SK-N-SH treated with all-trans-retinoic acid at 6 μM for 48 hours (cell line): ENCODE measurements around the gene SLC50A1.

Experiments used
- ATAC-seq: fragments of 200-7000 bp; cut with Tn5 transposase; 3 replicates; pipeline ENCODE4 v1.9.1; 2020; ENCODE audit warnings: mild to moderate bottlenecking, moderate library complexity
- ARNTL ChIP-seq: fragments of 450-650 bp; formaldehyde crosslinking; IDR thresholded peaks from 2 replicates; pipeline ENCODE4 v1.5.0; 2020; ENCODE audit warnings: low read depth, mild to moderate bottlenecking, moderate library complexity, borderline replicate concordance
- BACH2 ChIP-seq: fragments of 250-450 bp; sonication (Bioruptor Pico); IDR thresholded peaks from 2 replicates; pipeline ENCODE4 v1.9.0; 2021; ENCODE audit warnings: mild to moderate bottlenecking, borderline replicate concordance
- CREB5 ChIP-seq: fragments of 250-450 bp; sonication (Bioruptor Pico); IDR thresholded peaks from 2 replicates; pipeline ENCODE4 v1.5.1; 2020; ENCODE audit warnings: low read depth, mild to moderate bottlenecking, moderate library complexity
- CSDC2 ChIP-seq: fragments of 250-450 bp; sonication (Bioruptor Pico); IDR thresholded peaks from 2 replicates; pipeline ENCODE4 v1.5.0; 2020; ENCODE audit warnings: mild to moderate bottlenecking, moderate library complexity
- ESRRG ChIP-seq: fragments of 250-450 bp; sonication (Bioruptor Pico); IDR thresholded peaks from 2 replicates; pipeline ENCODE4 v1.6.1; 2021; ENCODE audit warnings: mild to moderate bottlenecking
- ISL1 ChIP-seq: fragments of 250-450 bp; sonication (Bioruptor Pico); IDR thresholded peaks from 2 replicates; pipeline ENCODE4 v2.1.2; 2022; ENCODE audit warnings: mild to moderate bottlenecking, moderate library complexity
- OSR1 ChIP-seq: fragments of 250-450 bp; sonication (Bioruptor Pico); IDR thresholded peaks from 2 replicates; pipeline ENCODE4 v1.8.0; 2022; ENCODE audit warnings: moderate library complexity, mild to moderate bottlenecking, inconsistent platforms
- PATZ1 ChIP-seq: fragments of 250-450 bp; sonication (Bioruptor Pico); IDR thresholded peaks from 2 replicates; pipeline ENCODE4 v1.8.0; 2020; ENCODE audit warnings: mild to moderate bottlenecking, moderate library complexity, borderline replicate concordance
- PPARA ChIP-seq: fragments of 250-450 bp; sonication (Bioruptor Pico); IDR thresholded peaks from 2 replicates; pipeline ENCODE4 v1.5.0; 2020; ENCODE audit warnings: mild to moderate bottlenecking, borderline replicate concordance
- RARB ChIP-seq: fragments of 250-450 bp; sonication (Bioruptor Pico); IDR thresholded peaks from 2 replicates; pipeline ENCODE4 v1.8.0; 2021; ENCODE audit warnings: mild to moderate bottlenecking, moderate library complexity
- SNAI2 ChIP-seq: fragments of 250-450 bp; sonication (Bioruptor Pico); IDR thresholded peaks from 2 replicates; pipeline ENCODE4 v1.5.0; 2020; ENCODE audit warnings: mild to moderate bottlenecking, moderate library complexity
- TCF4 ChIP-seq: fragments of 250-450 bp; sonication (Bioruptor Pico); IDR thresholded peaks from 2 replicates; pipeline ENCODE4 v1.8.0; 2021; ENCODE audit warnings: mild to moderate bottlenecking, moderate library complexity, borderline replicate concordance
- TOX ChIP-seq: fragments of 250-450 bp; sonication (Bioruptor Pico); IDR thresholded peaks from 2 replicates; pipeline ENCODE4 v1.8.0; 2021; ENCODE audit warnings: mild to moderate bottlenecking, moderate library complexity, borderline replicate concordance
- TSHZ2 ChIP-seq: fragments of 250-450 bp; sonication (Bioruptor Pico); IDR thresholded peaks from 2 replicates; pipeline ENCODE4 v1.5.0; 2020; ENCODE audit warnings: mild to moderate bottlenecking, moderate library complexity
- ZC3H10 ChIP-seq: fragments of 250-450 bp; sonication (Bioruptor Pico); IDR thresholded peaks from 2 replicates; pipeline ENCODE4 v1.5.1; 2021; ENCODE audit warnings: mild to moderate bottlenecking, moderate library complexity
- ZFP3 ChIP-seq: fragments of 250-450 bp; sonication (Bioruptor Pico); IDR thresholded peaks from 2 replicates; pipeline ENCODE4 v1.5.0; 2020; ENCODE audit warnings: mild to moderate bottlenecking, moderate library complexity
- ZFP30 ChIP-seq: fragments of 450-650 bp; formaldehyde crosslinking; IDR thresholded peaks from 2 replicates; pipeline ENCODE4 v1.5.0; 2022; ENCODE audit warnings: mild to moderate bottlenecking, moderate library complexity
- ZNF565 ChIP-seq: fragments of 450-650 bp; formaldehyde crosslinking; conservative IDR thresholded peaks from 2 replicates; pipeline ENCODE4 v1.5.0; 2020; ENCODE audit warnings: low read depth, mild to moderate bottlenecking, moderate library complexity
- ZNF8 ChIP-seq: fragments of 450-650 bp; formaldehyde crosslinking; IDR thresholded peaks from 2 replicates; pipeline ENCODE4 v1.5.0; 2020; ENCODE audit warnings: mild to moderate bottlenecking, moderate library complexity
- TF ChIP-seq, protein P1 (sequence below): fragments of 250-450 bp; sonication (Bioruptor Pico); IDR thresholded peaks from 2 replicates; pipeline ENCODE4 v1.5.1; 2021; ENCODE audit warnings: mild to moderate bottlenecking, moderate library complexity
- TF ChIP-seq, protein P2 (sequence below): fragments of 250-450 bp; sonication (Bioruptor Pico); IDR thresholded peaks from 2 replicates; pipeline ENCODE4 v1.8.0; 2021; ENCODE audit warnings: low read depth, mild to moderate bottlenecking, moderate library complexity, borderline replicate concordance

Gene SLC50A1

DNA sequence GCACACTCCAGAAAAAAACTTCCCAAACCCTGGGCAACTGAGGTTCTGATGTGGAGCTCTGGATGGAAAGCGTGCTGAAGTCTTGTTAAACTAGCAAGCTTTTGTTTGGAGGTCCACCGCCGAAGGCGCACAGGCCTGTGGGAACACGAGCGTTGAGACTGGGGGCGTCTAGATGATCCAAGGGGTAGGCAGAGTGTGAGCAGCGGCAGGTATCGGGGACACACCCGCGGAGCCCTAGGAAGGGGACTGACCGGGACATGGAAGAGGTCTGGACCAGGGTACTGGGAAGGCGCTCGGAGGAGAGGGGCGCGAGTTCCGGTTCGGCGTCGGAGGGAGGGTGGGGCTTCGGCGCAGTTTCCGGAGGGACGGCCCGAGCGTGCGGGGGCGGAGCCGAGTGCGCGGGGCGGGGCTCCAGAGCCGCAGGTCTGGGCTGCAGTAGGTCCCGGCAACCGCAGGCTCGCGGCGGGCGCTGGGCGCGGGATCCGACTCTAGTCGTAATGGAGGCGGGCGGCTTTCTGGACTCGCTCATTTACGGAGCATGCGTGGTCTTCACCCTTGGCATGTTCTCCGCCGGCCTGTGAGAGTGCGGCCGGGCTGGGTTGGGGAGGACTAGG is at the start of gene SLC50A1:
TSS of gene SLC50A1 (plus strand) at position 438 of the 614 bp plus-strand sequence. CDS start at position 498, 60 bp downstream.
- TF ChIP-seq PATZ1 (CRISPR knock-in tag): no peak
- TF ChIP-seq TOX (CRISPR knock-in tag): 0 out of 2 replicates have a peak, but pooled peaks have one; percentile 5
- TF ChIP-seq ZC3H10: 0 out of 2 replicates have a peak, but pooled peaks have one; percentile 20
- ATAC-seq: peak; percentile 89

- peak; percentile 46 for ATAC-seq
- TF ChIP-seq ZNF565 (no peak), ISL1 (CRISPR knock-in tag) (no peak), ZFP3 (no peak), TCF4 (CRISPR knock-in tag) (no peak), TOX (CRISPR knock-in tag) (no peak), PATZ1 (CRISPR knock-in tag) (no peak), CSDC2 (CRISPR knock-in tag) (no peak), PPARA (CRISPR knock-in tag) (no peak), ESRRG (CRISPR knock-in tag) (no peak), ZC3H10 (no peak), BACH2 (no peak), SNAI2 (CRISPR knock-in tag) (no peak), ZNF8 (CRISPR knock-in tag) (no peak), RARB (CRISPR knock-in tag) (no peak), ZFP30 (no peak)
- TF ChIP-seq, protein P1, sequence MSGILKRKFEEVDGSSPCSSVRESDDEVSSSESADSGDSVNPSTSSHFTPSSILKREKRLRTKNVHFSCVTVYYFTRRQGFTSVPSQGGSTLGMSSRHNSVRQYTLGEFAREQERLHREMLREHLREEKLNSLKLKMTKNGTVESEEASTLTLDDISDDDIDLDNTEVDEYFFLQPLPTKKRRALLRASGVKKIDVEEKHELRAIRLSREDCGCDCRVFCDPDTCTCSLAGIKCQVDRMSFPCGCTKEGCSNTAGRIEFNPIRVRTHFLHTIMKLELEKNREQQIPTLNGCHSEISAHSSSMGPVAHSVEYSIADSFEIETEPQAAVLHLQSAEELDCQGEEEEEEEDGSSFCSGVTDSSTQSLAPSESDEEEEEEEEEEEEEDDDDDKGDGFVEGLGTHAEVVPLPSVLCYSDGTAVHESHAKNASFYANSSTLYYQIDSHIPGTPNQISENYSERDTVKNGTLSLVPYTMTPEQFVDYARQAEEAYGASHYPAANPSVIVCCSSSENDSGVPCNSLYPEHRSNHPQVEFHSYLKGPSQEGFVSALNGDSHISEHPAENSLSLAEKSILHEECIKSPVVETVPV (CRISPR knock-in tag): no peak
Observed at GRCh38 chr1:155086128-155086741, 49.4 kb upstream of the SLC50A1 start.

- no peak for TF ChIP-seq TSHZ2 (CRISPR knock-in tag)
- no peak for TF ChIP-seq PPARA (CRISPR knock-in tag)
- no peak for TF ChIP-seq CREB5 (CRISPR knock-in tag)
- TF ChIP-seq, protein P2, sequence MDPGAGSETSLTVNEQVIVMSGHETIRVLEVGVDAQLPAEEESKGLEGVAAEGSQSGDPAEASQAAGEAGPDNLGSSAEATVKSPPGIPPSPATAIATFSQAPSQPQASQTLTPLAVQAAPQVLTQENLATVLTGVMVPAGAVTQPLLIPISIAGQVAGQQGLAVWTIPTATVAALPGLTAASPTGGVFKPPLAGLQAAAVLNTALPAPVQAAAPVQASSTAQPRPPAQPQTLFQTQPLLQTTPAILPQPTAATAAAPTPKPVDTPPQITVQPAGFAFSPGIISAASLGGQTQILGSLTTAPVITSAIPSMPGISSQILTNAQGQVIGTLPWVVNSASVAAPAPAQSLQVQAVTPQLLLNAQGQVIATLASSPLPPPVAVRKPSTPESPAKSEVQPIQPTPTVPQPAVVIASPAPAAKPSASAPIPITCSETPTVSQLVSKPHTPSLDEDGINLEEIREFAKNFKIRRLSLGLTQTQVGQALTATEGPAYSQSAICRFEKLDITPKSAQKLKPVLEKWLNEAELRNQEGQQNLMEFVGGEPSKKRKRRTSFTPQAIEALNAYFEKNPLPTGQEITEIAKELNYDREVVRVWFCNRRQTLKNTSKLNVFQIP (CRISPR knock-in tag): no peak
- TF ChIP-seq ARNTL (CRISPR knock-in tag): no peak
- TF ChIP-seq ZNF8 (CRISPR knock-in tag): no peak
- TF ChIP-seq OSR1: no peak
- TF ChIP-seq CSDC2 (CRISPR knock-in tag): no peak
- no peak for ATAC-seq
Observed at GRCh38 chr1:155086856-155087535, 48.7 kb upstream of the SLC50A1 start.
